ENCODE measurements around the gene ZNF592.
"Not testable (repeated sequence)": the region's sequence is repeated elsewhere in the genome, so short reads cannot be mapped to it uniquely, and the experiment has no call there.

ZNF592 gene

DNA sequence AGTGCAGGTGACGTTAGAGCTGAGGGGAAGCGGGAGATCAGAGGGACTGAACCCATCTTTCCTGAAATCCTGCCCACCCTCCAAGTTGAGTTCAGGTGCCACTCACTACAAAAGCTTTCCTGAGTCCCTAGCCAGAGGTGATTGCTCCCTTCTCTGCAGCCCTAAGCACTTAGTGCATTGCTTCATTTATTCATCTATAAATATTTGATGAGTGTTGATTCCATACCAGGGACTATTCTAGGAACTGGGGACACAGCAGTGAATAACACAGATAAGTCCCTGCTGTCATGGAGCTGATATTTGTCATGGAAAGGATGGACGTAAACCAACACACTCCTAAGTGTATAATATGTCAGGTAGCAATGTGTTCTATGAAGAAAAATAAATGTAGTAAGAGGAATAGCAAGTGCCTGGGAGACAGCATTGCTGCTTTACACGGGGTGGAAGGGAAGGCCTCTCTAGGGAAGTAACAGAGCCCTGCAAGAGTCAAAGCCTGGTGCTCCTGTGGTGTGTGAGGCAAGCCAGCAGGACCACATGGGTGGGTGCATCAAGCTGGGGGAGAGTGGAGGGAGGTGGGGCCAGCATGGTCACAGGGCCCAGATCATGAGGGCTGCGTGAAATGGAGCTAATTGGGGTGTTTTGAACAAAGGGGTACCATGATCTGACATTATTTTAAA lies 87.4 kb downstream of the ZNF592 start:
- FAIRE-seq (no peak), DNase-seq (ENCODE audit: insufficient read length) (no peak)
- TF ChIP-seq TAF1 (IDR thresholded peaks at IDR 0.05; ENCODE audit: borderline replicate concordance, low read depth, low read length): no peak
- TF ChIP-seq POLR2A (IDR thresholded peaks at IDR 0.05; ENCODE audit: low read depth, low read length): no peak
- TF ChIP-seq POLR2AphosphoS5 (IDR thresholded peaks at IDR 0.05; ENCODE audit: low read depth, low read length): no peak

DNA sequence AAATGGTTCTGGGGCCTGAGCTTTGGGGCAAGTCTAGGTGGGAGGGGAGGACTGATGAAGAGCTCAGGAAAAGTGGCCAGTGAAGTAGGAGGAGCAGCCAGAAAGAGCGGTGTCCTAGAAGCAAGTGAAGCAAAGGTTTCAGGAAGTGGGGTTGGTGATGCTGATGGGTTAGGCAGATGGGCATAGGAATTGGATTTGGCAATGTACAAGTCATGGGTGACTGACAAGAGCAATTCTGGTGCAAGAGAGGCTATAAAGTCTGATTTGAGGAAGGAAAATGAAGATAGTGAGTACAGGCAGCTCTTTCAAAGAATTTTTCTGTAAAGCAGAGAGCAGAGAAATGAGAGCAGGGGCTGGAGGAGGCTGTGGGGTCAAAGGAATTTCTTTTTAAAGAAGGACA lies 88.5 kb downstream of the ZNF592 start:
- DNase-seq (ENCODE audit: insufficient read length) (no peak), FAIRE-seq (no peak)
- no peak for TF ChIP-seq POLR2AphosphoS5 (IDR thresholded peaks at IDR 0.05; ENCODE audit: low read depth, low read length)
- TF ChIP-seq POLR2A (IDR thresholded peaks at IDR 0.05; ENCODE audit: low read depth, low read length): no peak
- TF ChIP-seq TAF1 (IDR thresholded peaks at IDR 0.05; ENCODE audit: borderline replicate concordance, low read depth, low read length): no peak

GRCh38 chr15:84839714-84840113 lies 91.3 kb downstream of the ZNF592 start:
- TF ChIP-seq POLR2A (IDR thresholded peaks at IDR 0.05; ENCODE audit: low read depth, low read length) (no peak), POLR2AphosphoS5 (IDR thresholded peaks at IDR 0.05; ENCODE audit: low read depth, low read length) (no peak), TAF1 (IDR thresholded peaks at IDR 0.05; ENCODE audit: borderline replicate concordance, low read depth, low read length) (no peak)
- FAIRE-seq (no peak), DNase-seq (ENCODE audit: insufficient read length) (no peak)

- TF ChIP-seq POLR2AphosphoS5 (IDR thresholded peaks at IDR 0.05; ENCODE audit: low read depth, low read length): no peak
- TF ChIP-seq POLR2A (IDR thresholded peaks at IDR 0.05; ENCODE audit: low read depth, low read length): no peak
- TF ChIP-seq TAF1 (IDR thresholded peaks at IDR 0.05; ENCODE audit: borderline replicate concordance, low read depth, low read length): no peak
- FAIRE-seq: no peak
- DNase-seq (ENCODE audit: insufficient read length): no peak
Measured at GRCh38 chr15:84840255-84840654, 91.9 kb downstream of the ZNF592 start.

GRCh38 chr15:84840741-84841429 lies 92.5 kb downstream of the ZNF592 start:
- TF ChIP-seq POLR2AphosphoS5 (IDR thresholded peaks at IDR 0.05; ENCODE audit: low read depth, low read length) (no peak), TAF1 (IDR thresholded peaks at IDR 0.05; ENCODE audit: borderline replicate concordance, low read depth, low read length) (no peak), POLR2A (IDR thresholded peaks at IDR 0.05; ENCODE audit: low read depth, low read length) (no peak)
- FAIRE-seq: no peak
- DNase-seq (ENCODE audit: insufficient read length): no peak

- no peak for TF ChIP-seq TAF1 (IDR thresholded peaks at IDR 0.05; ENCODE audit: borderline replicate concordance, low read depth, low read length)
- TF ChIP-seq POLR2AphosphoS5 (IDR thresholded peaks at IDR 0.05; ENCODE audit: low read depth, low read length): no peak
- no peak for TF ChIP-seq POLR2A (IDR thresholded peaks at IDR 0.05; ENCODE audit: low read depth, low read length)
- DNase-seq (ENCODE audit: insufficient read length) (no peak), FAIRE-seq (no peak)
Measured at GRCh38 chr15:84842781-84843180, 94.4 kb downstream of the ZNF592 start.

GRCh38 chr15:84844964-84845363 lies 96.6 kb downstream of the ZNF592 start:
- DNase-seq (ENCODE audit: insufficient read length) (no peak), FAIRE-seq (no peak)
- TF ChIP-seq TAF1 (IDR thresholded peaks at IDR 0.05; ENCODE audit: borderline replicate concordance, low read depth, low read length) (no peak), POLR2A (IDR thresholded peaks at IDR 0.05; ENCODE audit: low read depth, low read length) (no peak), POLR2AphosphoS5 (IDR thresholded peaks at IDR 0.05; ENCODE audit: low read depth, low read length) (no peak)

DNA sequence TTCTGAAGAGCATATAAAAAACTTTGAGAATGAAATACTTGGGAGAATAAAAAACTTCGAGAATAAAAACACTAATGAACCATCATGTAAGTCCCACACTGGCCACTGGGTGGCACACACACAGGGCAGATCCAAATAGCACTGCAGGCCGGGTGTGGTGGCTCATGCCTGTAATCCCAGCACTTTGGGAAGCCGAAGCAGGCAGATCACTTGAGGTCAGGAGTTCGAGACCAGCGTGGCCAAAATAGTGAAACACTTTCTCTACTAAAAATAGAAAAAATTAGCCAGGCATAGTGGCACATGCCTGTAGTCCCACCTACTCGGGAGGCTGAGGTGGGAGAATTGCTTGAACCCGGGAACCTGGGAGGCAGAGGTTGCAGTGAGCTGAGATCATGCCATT lies 97.2 kb downstream of the ZNF592 start:
- not testable (repeated sequence) for FAIRE-seq; DNase-seq (ENCODE audit: insufficient read length)

DNA sequence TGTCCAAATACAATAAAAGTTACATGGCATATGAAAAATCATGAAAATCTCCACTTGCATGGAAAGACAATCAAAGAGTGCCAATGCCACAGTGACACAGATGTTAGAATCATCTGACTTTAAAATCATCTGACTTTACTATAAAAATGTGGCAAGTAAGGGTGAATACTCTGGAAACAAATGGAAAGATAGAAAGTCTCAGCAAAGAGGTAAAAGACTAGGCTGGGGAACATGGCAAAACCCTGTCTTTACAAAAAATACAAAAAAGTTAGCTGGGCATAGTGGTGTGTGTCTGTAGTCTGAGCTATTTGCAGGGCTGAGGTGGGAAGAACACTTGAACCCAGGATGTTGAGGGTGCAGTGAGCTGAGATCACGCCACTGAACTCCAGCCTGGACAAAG lies 97.9 kb downstream of the ZNF592 start:
- DNase-seq (ENCODE audit: insufficient read length) (no peak), FAIRE-seq (no peak)
- TF ChIP-seq POLR2A (IDR thresholded peaks at IDR 0.05; ENCODE audit: low read depth, low read length) (no peak), TAF1 (IDR thresholded peaks at IDR 0.05; ENCODE audit: borderline replicate concordance, low read depth, low read length) (no peak), POLR2AphosphoS5 (IDR thresholded peaks at IDR 0.05; ENCODE audit: low read depth, low read length) (no peak)

DNA sequence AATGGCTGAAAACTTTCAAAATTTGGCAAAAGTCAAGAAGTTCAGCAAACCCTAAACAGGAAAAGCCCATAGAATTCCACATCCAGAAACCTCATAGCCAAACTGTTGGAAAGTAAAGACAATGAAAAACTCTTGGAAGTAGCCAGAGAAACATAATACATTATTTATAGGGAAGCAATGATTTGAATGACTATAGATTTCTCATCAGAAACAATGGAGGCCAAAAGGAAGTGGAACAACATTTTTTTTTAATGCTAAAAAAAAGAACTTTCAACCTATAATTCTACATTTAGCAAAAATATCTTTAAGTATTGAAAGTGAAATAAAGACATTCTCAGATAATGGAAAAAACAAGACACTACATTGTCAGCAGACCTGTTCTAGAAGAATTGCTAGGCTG lies 99.0 kb downstream of the ZNF592 start:
- FAIRE-seq (no peak), DNase-seq (ENCODE audit: insufficient read length) (no peak)
- TF ChIP-seq POLR2AphosphoS5 (IDR thresholded peaks at IDR 0.05; ENCODE audit: low read depth, low read length): no peak
- no peak for TF ChIP-seq POLR2A (IDR thresholded peaks at IDR 0.05; ENCODE audit: low read depth, low read length)
- no peak for TF ChIP-seq TAF1 (IDR thresholded peaks at IDR 0.05; ENCODE audit: borderline replicate concordance, low read depth, low read length)

GRCh38 chr15:84852212-84852611 lies 103.8 kb downstream of the ZNF592 start:
- TF ChIP-seq TAF1 (IDR thresholded peaks at IDR 0.05; ENCODE audit: borderline replicate concordance, low read depth, low read length): no peak
- DNase-seq (ENCODE audit: insufficient read length) (no peak), FAIRE-seq (no peak)

DNA sequence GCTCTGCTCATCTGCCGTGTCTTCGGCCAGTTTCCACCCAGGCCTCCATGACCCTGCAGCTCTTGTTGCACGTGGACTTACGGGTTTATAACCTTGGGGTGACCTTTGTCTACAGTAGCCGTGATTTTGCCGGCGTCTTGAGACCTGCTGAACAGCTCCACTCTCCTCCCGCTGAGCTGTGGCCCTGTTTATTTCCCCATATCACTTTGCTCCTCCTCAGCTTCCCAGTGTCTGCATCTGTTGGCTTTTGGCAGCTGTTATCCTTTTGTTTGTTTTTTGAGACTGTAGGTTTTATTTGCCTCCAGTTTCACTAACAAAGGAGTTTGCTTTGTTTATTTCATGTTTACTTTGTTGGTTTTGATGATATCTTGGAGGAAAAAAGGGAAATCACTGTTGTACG lies 106.7 kb downstream of the ZNF592 start:
- DNase-seq (ENCODE audit: insufficient read length) (no peak), FAIRE-seq (no peak)
- TF ChIP-seq POLR2A (IDR thresholded peaks at IDR 0.05; ENCODE audit: low read depth, low read length) (no peak), POLR2AphosphoS5 (IDR thresholded peaks at IDR 0.05; ENCODE audit: low read depth, low read length) (no peak), TAF1 (IDR thresholded peaks at IDR 0.05; ENCODE audit: borderline replicate concordance, low read depth, low read length) (no peak)

Measured in GM12892 (cell line).